PC-3 (cell line): ENCODE measurements around the gene CLDND1. TPM values are rescaled to one million over a fixed set of nuclear protein-coding genes. Genes with fewer than 3 reads are reported as not detected.

Source experiments
- ATAC-seq: fragments of 200-7000 bp; cut with Tn5 transposase; 2 replicates; pipeline ENCODE4 v1.9.1; 2020; ENCODE audit warnings: mild to moderate bottlenecking, moderate library complexity
- BruUV-seq: library from RNA; stranded (reverse); fragments of 400-500 nt; replicated peaks from 2 replicates; lab custom pipeline; 2021; lab: Mats Ljungman, UMichigan
- CTCF ChIA-PET: fragments of 300-600 bp; sonication (Branson Sonifier 250); formaldehyde crosslinking; loops from one replicate; lab custom pipeline; 2022; ENCODE audit warnings: antibody characterized with exemption; lab: Charles Lee
- POLR2A ChIA-PET: fragments of 300-600 bp; sonication (Branson Sonifier 250); formaldehyde crosslinking; loops from one replicate; lab custom pipeline; 2022; ENCODE audit warnings: antibody characterized with exemption; ENCODE audit not compliant: unreplicated experiment; lab: Charles Lee
- DNase-seq: peaks from one replicate; pipeline ENCODE4 v3.0.0-alpha.2; 2015
- H2AFZ ChIP-seq: fragments of 300-600 bp; sonication (generic); 2 replicates; pipeline ENCODE4 v1.6.0; 2016; ENCODE audit warnings: antibody characterized with exemption, low read length
- H3F3A ChIP-seq: fragments of 300-600 bp; sonication (generic); one replicate; pipeline ENCODE4 v1.6.0; 2017; ENCODE audit warnings: antibody characterized with exemption, low read length, control low read depth, mild to moderate bottlenecking; ENCODE audit not compliant: unreplicated experiment
- H3K27ac ChIP-seq: fragments of 300-600 bp; sonication (generic); 2 replicates; pipeline ENCODE4 v1.5.1; 2016; ENCODE audit warnings: mild to moderate bottlenecking, low read length
- H3K27me3 ChIP-seq: fragments of 300-600 bp; sonication (generic); 2 replicates; pipeline ENCODE4 v1.6.1; 2016; ENCODE audit warnings: low read length, mixed read lengths
- H3K36me3 ChIP-seq: fragments of 300-600 bp; sonication (generic); 2 replicates; pipeline ENCODE4 v1.6.1; 2016; ENCODE audit warnings: low read depth, mixed run types, low read length, mixed read lengths
- H3K4me1 ChIP-seq: fragments of 300-600 bp; sonication (generic); 2 replicates; pipeline ENCODE4 v1.5.1; 2016; ENCODE audit warnings: low read length; ENCODE audit not compliant: insufficient read depth
- H3K4me2 ChIP-seq: fragments of 300-600 bp; sonication (generic); 2 replicates; pipeline ENCODE4 v1.6.0; 2016; ENCODE audit warnings: low read length
- H3K4me3 ChIP-seq: fragments of 300-600 bp; sonication (generic); 2 replicates; pipeline ENCODE4 v1.5.1; 2016; ENCODE audit warnings: mild to moderate bottlenecking, low read length, mixed read lengths
- H3K79me2 ChIP-seq: fragments of 300-600 bp; sonication (generic); 2 replicates; pipeline ENCODE4 v1.6.1; 2017; ENCODE audit warnings: low read length, mixed read lengths
- H3K9ac ChIP-seq: fragments of 300-600 bp; sonication (generic); 2 replicates; pipeline ENCODE4 v1.6.0; 2016; ENCODE audit warnings: mild to moderate bottlenecking, low read length
- H3K9me2 ChIP-seq: fragments of 300-600 bp; sonication (generic); replicated peaks from 2 replicates; pipeline ENCODE4 v1.6.1; 2016; ENCODE audit warnings: mixed run types, low read length, mixed read lengths
- H3K9me3 ChIP-seq: fragments of 300-600 bp; sonication (generic); 2 replicates; pipeline ENCODE4 v1.6.1; 2016; ENCODE audit warnings: low read length, mixed read lengths
- H4K20me1 ChIP-seq: fragments of 300-600 bp; sonication (generic); 2 replicates; pipeline ENCODE4 v1.6.1; 2016; ENCODE audit warnings: low read length, mixed read lengths
- CTCF ChIP-seq: fragments of 300-600 bp; sonication (generic); conservative IDR thresholded peaks from 2 replicates; pipeline ENCODE4 v1.5.1; 2017; ENCODE audit warnings: antibody characterized with exemption, low read depth, mild to moderate bottlenecking, low read length
- EZH2 ChIP-seq: fragments of 300-600 bp; sonication (generic); IDR thresholded peaks from one replicate; pipeline ENCODE4 v1.6.1; 2017; ENCODE audit warnings: antibody characterized with exemption, mild to moderate bottlenecking, low read length; ENCODE audit not compliant: unreplicated experiment
- EZH2phosphoT487 ChIP-seq: fragments of 300-600 bp; sonication (generic); IDR thresholded peaks from 2 replicates; pipeline ENCODE4 v1.6.1; 2018; ENCODE audit warnings: mild to moderate bottlenecking, antibody characterized with exemption, low read length, borderline replicate concordance
- intact Hi-C: fragments of 100-400 bp; cut with micrococcal nuclease; formaldehyde crosslinking; loops from 2 replicates; pipeline ENCODE4 v1.9.0; 2023
- total RNA-seq: library from RNA; depleted of rRNA; stranded (reverse); fragments of >200 nt; gene quantifications from 2 replicates; pipeline ENCODE4 v1.2.3, GENCODE V29; 2014

The CLDND1 gene
- total RNA-seq, 1 experiment from 2014 or later: 81.1 TPM

DNA sequence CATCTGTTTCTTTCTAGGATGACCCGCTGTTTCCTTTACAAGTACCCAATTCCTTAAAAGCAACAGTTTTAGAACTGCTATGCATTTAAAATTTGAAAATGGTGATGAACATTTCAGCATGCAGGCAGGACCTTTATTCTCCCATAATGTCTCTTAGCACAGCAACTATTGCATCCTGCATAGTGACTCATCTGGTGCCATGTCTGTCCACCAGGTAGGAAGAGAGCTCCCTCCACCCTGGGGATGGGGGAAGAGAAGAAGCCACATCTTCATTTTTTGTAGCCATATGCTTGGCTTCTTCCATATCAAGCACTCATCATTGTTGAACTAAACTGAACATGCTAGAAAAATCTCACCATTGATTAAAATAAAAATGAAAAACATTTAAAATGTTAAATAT lies 19.0 kb upstream of the CLDND1 start:
- DNase-seq: peak; percentile 42
- ChIA-PET CTCF (no interaction called here), POLR2A (no interaction called here)
- H3K4me1 ChIP-seq: peaks cover 7% of the 10 kb centered on the region
- H2AFZ ChIP-seq: no peak overlapping the region
- no peak overlapping the region for H3K9ac ChIP-seq
- no peaks in the 10 kb centered on the region for H3K9me3 ChIP-seq
- intact Hi-C loops: no loop called here
- H3K4me2 ChIP-seq: no peak overlapping the region
- no peaks in the 10 kb centered on the region for H3K9me2 ChIP-seq
- no peaks in the 10 kb centered on the region for H4K20me1 ChIP-seq
- no peaks in the 10 kb centered on the region for H3F3A ChIP-seq
- H3K27ac ChIP-seq: no peak overlapping the region
- H3K79me2 ChIP-seq: no peaks in the 10 kb centered on the region
- H3K4me3 ChIP-seq: no peak overlapping the region
- peak; percentile 39; the same call in 1 of the 2 replicates for ATAC-seq
- H3K36me3 ChIP-seq: no peaks in the 10 kb centered on the region
- BruUV-seq: no TSS peak
- H3K27me3 ChIP-seq: peaks cover 5% of the 10 kb centered on the region; the same call in 1 of the 2 replicates
- TF ChIP-seq EZH2 (no peak), EZH2phosphoT487 (no peak), CTCF (no peak)

- Histone ChIP-seq H3K36me3 (no peaks in the 10 kb centered on the region), H3K27ac (no peak overlapping the region), H2AFZ (no peak overlapping the region), H3K79me2 (no peaks in the 10 kb centered on the region), H3K9me3 (no peaks in the 10 kb centered on the region), H3K4me2 (no peak overlapping the region), H3K9me2 (no peaks in the 10 kb centered on the region), H3K4me1 (peaks cover 8% of the 10 kb centered on the region), H3F3A (no peaks in the 10 kb centered on the region), H3K4me3 (no peak overlapping the region), H3K9ac (no peak overlapping the region), H4K20me1 (no peaks in the 10 kb centered on the region), H3K27me3 (no peaks in the 10 kb centered on the region)
- ChIA-PET POLR2A (interaction anchor here (0.6 kb wide), 1 partner anchor 46 kb away, joined by 4 read pairs; no protein-coding TSS in a partner anchor), CTCF (no interaction called here)
- ATAC-seq: no peak
- TF ChIP-seq CTCF: no peak
- TF ChIP-seq EZH2phosphoT487: no peak
- TF ChIP-seq EZH2: no peak
- intact Hi-C loops: no loop called here
- BruUV-seq: no TSS peak
- DNase-seq: no peak
These were observed 17.6 kb upstream of the CLDND1 start for GRCh38 chr3:98540346-98540745.

DNA sequence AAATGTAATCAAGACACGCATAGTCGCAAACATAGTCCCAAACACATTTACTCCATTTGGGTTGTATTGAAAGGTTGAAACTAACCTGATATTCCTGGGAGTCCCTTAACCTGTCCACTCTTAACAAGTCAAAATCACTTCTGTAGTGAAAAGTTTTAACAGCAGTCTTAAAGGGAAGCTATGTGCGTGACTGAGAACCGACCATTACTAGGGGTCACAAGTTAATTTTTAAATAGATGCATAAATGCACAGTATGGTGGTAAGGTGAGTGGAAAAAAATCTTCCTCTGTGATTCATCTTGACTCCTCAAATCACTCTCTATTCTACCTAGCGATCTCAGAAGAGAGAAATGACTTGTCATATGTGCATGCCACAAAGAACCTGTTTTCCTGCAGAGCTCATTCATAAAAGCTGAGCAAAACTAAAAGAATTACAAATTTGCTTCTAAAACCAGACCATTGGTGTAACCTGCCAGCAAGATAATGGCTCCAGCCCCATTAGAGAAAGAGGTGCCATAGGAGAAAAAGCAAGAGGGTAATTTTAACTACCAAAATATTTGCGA lies 13.8 kb upstream of the CLDND1 start:
- BruUV-seq: no TSS peak
- 0 out of 2 replicates have a peak overlapping the region, but pooled peaks have one; percentile 15 for H2AFZ ChIP-seq
- intact Hi-C loops: no loop called here
- ChIA-PET POLR2A (no interaction called here), CTCF (no interaction called here)
- H3K9me3 ChIP-seq: no peaks in the 10 kb centered on the region
- H3K4me2 ChIP-seq: no peak overlapping the region
- H3K4me1 ChIP-seq: peaks cover 8% of the 10 kb centered on the region
- no peak overlapping the region for H3K9ac ChIP-seq
- TF ChIP-seq EZH2phosphoT487 (no peak), EZH2 (no peak), CTCF (no peak)
- 0 out of 2 replicates have a peak overlapping the region, but pooled peaks have one; percentile 3 for H3K27ac ChIP-seq
- H3K79me2 ChIP-seq: no peaks in the 10 kb centered on the region
- H4K20me1 ChIP-seq: no peaks in the 10 kb centered on the region
- H3K27me3 ChIP-seq: no peaks in the 10 kb centered on the region; the same call in 1 of the 2 replicates
- H3K4me3 ChIP-seq: no peak overlapping the region
- DNase-seq (peak; percentile 39), ATAC-seq (no peak)
- H3K9me2 ChIP-seq: no peaks in the 10 kb centered on the region
- H3K36me3 ChIP-seq: no peaks in the 10 kb centered on the region
- no peaks in the 10 kb centered on the region for H3F3A ChIP-seq
